ENCODE results near the gene ABHD12. TPM values are rescaled to one million over a fixed set of nuclear protein-coding genes. Genes with fewer than 3 reads are reported as not detected.
A peak's percentile ranks its signal among the peaks of the same experiment; 100 is the strongest.

ABHD12 gene
- total RNA-seq, 1 donor from 2014 or later, result 49.7 TPM

DNA sequence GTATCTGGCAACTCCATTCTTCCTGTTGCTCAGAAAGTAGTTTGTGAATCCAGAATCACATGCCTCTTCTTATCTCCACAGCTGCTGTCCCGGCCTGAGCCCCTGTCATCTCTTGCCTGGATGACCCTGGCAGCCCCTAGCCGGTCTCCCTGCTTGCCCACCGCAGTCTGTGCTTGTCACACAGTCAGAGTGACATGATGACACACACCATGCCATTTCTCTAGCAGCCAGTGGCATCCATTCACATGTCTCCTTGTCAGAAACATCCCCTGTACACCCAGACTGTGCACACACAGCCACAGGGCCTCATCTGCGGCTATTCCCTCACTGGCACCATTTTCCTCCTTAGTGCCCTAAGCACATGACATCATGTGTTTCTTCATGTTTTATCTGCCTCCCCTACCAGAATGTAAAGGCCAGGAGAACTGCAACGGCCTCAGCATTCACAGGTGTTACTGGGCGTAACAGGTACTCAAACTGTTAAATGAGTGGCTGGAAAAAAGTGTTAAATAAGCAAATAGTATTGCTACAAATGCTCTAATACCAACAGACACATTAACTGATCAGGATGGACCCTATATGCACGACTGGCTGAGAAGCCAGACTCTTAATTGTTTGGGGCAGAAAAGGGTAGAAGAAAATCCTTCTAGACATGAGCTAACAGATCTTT, 9.6 kb downstream of the ABHD12 start:
- Histone ChIP-seq H3K9me3 (no peaks in the 10 kb centered on the region), H3K36me3 (no peaks in the 10 kb centered on the region), H3K4me1 (peaks cover 6% of the 10 kb centered on the region), H3K27me3 (ENCODE audit: low read depth) (no peaks in the 10 kb centered on the region), H3K4me3 (no peak overlapping the region), H3K27ac (no peak overlapping the region)
- intact Hi-C loops (cut with DNase I), result no loop called here
- no peak for DNase-seq
- ATAC-seq, result no peak
- TF ChIP-seq, protein P1, sequence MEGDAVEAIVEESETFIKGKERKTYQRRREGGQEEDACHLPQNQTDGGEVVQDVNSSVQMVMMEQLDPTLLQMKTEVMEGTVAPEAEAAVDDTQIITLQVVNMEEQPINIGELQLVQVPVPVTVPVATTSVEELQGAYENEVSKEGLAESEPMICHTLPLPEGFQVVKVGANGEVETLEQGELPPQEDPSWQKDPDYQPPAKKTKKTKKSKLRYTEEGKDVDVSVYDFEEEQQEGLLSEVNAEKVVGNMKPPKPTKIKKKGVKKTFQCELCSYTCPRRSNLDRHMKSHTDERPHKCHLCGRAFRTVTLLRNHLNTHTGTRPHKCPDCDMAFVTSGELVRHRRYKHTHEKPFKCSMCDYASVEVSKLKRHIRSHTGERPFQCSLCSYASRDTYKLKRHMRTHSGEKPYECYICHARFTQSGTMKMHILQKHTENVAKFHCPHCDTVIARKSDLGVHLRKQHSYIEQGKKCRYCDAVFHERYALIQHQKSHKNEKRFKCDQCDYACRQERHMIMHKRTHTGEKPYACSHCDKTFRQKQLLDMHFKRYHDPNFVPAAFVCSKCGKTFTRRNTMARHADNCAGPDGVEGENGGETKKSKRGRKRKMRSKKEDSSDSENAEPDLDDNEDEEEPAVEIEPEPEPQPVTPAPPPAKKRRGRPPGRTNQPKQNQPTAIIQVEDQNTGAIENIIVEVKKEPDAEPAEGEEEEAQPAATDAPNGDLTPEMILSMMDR (IDR thresholded peaks at IDR 0.05), result no peak

DNA sequence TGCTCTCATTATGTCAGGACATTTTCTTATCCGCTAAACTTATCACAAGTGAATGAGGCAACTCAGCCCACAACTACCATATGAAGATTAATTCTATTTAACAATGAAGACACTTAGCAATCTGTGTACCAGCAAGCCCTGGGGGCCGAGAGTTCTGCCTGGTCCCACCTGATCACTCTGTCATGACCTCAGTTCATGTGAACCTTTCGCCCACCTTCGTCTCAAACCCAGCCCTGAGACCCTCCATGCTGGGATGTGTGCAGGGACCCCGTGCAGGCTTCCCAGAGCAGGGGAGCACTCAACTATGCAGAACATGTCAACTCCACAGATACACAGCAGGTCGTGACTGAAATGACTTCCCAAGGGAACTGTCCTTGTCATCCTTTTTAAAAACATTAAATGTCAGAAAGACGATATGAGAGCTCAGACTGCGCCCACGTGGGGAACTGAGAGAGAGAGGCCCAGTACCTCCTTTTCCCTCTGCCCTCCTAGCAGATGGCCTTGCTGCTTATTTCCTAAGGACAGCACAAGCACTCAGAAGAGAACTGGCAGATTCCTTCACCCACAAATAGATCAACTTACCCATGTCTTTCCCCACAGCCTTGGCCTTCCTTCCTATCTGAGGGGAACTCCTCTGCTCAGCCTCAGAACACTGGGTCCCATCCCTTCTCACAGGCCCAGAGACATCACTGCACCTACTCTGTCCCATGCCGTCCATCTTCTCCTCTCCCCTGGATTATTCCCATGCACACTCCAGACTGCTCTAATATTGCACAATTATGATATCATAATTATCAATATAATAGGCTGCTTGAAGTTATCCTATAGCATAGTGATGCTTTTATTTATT, 11.5 kb downstream of the ABHD12 start:
- Histone ChIP-seq H3K27ac (no peak overlapping the region), H3K36me3 (no peaks in the 10 kb centered on the region), H3K9me3 (no peaks in the 10 kb centered on the region), H3K4me1 (no peaks in the 10 kb centered on the region), H3K27me3 (ENCODE audit: low read depth) (no peaks in the 10 kb centered on the region), H3K4me3 (no peak overlapping the region)
- TF ChIP-seq, protein P1 (IDR thresholded peaks at IDR 0.05), result no peak
- ATAC-seq (peak in 1 of 2 donors; percentile 14), DNase-seq (no peak)
- intact Hi-C loops (cut with DNase I), result no loop called here

DNA sequence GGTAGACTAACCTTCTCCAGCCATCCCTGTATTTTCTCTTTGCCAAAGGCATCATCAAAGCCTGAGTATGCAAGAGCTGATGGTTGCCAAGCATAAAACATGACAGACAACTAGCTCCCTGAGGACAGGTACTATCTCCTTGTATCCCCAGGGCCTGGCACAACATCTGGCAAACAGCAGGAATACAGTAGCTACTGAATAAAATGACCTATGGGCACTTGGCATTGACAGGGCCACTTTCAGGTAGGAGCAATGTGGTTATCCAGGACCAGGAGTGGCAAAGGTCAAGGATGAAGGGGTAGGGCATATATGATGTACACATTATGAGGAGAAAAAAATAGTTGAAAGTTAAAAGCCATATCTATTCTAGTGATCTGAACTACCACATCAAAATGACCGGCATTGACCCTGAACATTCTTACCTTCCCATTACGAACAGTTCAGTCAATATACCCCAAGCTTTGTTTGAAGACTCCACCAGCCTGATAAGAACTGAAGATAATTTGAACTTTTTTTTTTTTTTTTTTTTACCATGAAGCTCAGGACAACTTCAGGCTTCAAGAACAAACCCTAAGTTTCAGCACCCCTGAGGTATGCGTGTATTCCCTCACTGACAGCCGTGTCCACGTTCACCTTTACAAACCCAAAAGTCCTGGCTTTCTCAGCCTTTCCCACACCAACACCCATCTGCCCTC, 12.3 kb downstream of the ABHD12 start:
- no peaks in the 10 kb centered on the region for H3K36me3 ChIP-seq
- H3K4me1 ChIP-seq, result no peaks in the 10 kb centered on the region
- intact Hi-C loops (cut with DNase I), result no loop called here
- no peak for ATAC-seq
- no peak for DNase-seq
- no peaks in the 10 kb centered on the region for H3K9me3 ChIP-seq
- TF ChIP-seq, protein P1 (IDR thresholded peaks at IDR 0.05), result no peak
- no peak overlapping the region for H3K4me3 ChIP-seq
- H3K27me3 ChIP-seq (ENCODE audit: low read depth), result no peaks in the 10 kb centered on the region
- H3K27ac ChIP-seq, result no peak overlapping the region

DNA sequence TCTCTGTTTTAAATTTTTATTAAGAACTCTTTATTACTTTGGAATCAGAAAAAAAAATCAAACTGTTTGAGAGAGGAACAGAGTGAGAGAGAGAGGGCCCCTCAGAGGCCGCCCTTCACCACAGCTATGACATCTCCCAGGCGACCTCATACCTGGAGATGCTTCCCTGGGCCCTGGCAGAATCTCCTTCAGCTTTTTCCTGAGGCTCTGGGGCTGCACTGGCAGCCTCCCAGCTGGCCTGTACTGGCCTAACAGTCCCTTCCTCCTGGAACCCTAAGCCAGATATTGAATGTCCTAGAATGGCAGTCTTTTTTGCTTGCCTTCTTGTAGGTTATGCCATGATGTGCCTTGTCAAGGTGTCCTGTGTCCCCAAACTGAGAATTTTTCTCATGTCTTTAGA, 13.7 kb downstream of the ABHD12 start:
- intact Hi-C loops (cut with DNase I), result no loop called here
- Histone ChIP-seq H3K4me1 (no peaks in the 10 kb centered on the region), H3K36me3 (no peaks in the 10 kb centered on the region), H3K27ac (no peak overlapping the region), H3K27me3 (ENCODE audit: low read depth) (no peaks in the 10 kb centered on the region), H3K9me3 (no peaks in the 10 kb centered on the region), H3K4me3 (no peak overlapping the region)
- DNase-seq (no peak), ATAC-seq (no peak)
- TF ChIP-seq, protein P1 (IDR thresholded peaks at IDR 0.05), result no peak

DNA sequence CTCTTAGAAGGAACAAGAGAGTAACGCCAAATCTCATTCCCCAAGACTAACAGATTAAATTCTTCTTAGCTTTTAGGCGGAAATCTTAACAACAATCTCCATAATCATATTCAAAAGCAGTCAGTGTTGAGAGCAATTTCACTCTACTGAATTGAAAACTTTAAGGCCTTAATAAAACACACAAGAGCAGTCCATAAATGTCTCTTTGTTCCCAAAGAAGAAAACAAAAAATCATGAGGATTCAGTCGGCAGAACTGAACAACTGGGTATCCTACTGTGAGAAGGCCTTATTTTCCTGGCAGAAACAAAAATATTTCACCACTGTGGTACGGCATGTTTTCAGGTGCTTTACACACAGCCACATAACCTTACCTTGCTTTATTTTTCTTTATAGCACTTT, 14.4 kb downstream of the ABHD12 start:
- Histone ChIP-seq H3K9me3 (no peaks in the 10 kb centered on the region), H3K4me3 (no peak overlapping the region), H3K27me3 (ENCODE audit: low read depth) (no peaks in the 10 kb centered on the region), H3K4me1 (no peaks in the 10 kb centered on the region), H3K36me3 (no peaks in the 10 kb centered on the region), H3K27ac (no peak overlapping the region)
- no peak for DNase-seq
- intact Hi-C loops (cut with DNase I), result no loop called here
- TF ChIP-seq, protein P1 (IDR thresholded peaks at IDR 0.05), result no peak
- no peak for ATAC-seq

Measured in lower lobe of right lung (tissue), 2 donors.